Measurements from ENCODE around the gene ALG5. TPM values are rescaled to one million over a fixed set of nuclear protein-coding genes. Genes with fewer than 3 reads are reported as not detected.

ALG5 gene
- total RNA-seq, 1 donor from 2014 or later, result 28.1 TPM

DNA sequence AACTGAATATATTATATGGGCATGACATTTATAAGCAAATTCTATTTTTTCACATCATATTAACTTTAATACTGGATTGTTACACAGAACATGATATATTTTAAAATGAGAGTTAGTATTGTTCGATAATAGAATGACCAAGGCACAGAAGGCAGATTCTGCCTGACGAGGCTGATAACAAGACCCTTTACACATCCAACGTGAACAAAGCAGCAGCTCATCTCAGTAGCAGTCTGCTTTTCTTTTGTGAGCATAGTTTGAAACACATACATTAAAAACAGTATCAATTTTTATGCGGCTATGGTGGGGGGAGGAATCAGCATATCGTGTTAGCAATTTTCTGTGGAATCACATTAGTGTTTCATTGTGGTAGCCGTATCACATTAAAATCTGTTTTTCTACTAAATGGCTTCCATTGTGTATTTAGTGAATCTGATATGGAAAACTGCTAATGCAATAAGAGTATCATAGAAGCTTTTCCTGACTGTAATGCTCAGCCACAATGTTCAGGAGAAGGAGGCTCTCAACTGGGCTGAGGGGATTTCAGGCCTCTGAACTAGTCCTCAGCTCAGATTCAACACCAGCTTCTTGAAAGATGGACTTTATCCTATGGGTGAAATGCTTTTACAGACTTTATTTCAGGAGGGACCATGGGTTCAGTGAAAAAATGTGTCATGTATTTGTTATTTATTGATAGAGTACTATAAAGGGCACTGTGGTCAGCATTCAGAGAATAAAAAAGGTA lies 83.1 kb downstream of the ALG5 start:
- no peak for DNase-seq (ENCODE audit: low read depth)

- no peak for DNase-seq (ENCODE audit: low read depth)
Observed at GRCh38 chr13:36915106-36915505, 84.0 kb downstream of the ALG5 start.

DNA sequence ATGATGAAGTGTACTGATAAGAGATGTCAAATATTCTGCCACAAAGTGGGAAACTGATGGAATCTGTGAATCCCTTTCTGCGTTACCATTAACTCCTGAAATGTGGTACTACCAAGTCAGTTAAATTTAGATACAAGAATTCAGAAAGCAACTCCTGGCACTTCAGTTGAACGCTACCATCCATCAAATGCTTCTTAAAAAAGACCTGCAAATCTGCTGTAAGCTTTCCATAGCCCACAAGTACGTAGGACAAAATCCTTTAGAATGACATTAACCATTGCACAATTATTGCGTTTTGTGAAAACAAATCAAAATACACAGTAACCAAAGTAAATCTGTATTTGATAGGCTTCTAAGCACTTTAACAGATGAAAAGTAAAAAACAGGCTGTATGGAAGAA lies 84.5 kb downstream of the ALG5 start:
- no peak for DNase-seq (ENCODE audit: low read depth)

DNA sequence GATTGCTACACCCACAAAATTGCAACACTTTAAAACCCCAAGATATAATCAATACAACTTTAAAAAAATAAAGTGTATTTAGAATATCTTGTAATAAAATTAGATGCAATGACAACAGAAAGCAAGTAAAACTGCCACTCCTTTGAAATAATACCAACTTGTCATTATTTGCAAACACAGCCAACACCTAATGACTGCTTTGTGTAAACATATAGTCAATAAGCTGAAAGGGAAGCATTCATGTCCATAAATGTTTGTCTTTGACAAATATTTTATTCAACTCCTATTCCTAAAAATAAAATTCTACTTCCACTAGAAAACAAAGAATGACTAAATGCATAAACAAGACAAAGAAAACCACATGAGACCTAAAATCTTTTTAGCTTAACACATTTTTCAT lies 85.7 kb downstream of the ALG5 start:
- DNase-seq (ENCODE audit: low read depth), result no peak

DNA sequence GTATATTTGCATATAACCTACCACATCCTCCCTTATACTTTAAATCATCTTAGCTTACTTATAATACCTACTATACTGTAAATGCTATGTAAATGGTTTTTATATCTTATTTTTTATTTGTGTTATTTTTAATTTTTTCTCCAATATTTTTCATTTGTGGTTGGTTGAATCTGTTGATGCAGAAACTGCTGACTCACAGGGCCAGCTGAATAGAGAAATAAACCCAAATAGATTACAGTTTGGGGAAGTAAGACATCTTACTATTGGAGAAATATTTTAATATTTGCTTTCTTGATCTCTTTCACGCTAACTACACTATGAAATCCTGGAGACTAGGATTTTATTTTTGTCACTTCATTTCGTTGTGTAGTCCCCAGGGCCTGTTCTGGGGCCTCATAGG lies 86.2 kb downstream of the ALG5 start:
- peak; percentile 20 for DNase-seq (ENCODE audit: low read depth)

GRCh38 chr13:36912369-36912768 lies 86.8 kb downstream of the ALG5 start:
- no peak for DNase-seq (ENCODE audit: low read depth)

- no peak for DNase-seq (ENCODE audit: low read depth)
Observed at GRCh38 chr13:36910545-36910944, 88.6 kb downstream of the ALG5 start.

DNA sequence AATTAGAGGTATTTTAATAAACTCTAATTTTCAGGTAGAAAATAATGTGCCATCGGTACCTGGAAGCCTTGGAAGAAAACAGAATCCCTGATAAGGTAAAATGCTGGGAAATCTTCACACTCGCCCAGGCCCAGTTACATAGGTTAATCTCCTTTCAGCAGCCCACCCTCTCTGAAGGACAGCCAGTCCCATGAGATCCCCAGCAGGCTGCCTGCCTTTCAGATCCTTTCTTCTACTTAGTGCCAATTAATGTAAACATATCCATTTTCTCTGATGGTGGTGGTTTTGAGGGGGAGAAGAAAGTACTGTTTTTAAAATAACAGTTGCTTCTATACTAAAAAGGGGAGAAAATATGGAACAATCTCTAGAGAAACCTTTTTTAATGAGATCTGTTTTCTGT lies 91.3 kb downstream of the ALG5 start:
- DNase-seq (ENCODE audit: low read depth), result no peak

DNA sequence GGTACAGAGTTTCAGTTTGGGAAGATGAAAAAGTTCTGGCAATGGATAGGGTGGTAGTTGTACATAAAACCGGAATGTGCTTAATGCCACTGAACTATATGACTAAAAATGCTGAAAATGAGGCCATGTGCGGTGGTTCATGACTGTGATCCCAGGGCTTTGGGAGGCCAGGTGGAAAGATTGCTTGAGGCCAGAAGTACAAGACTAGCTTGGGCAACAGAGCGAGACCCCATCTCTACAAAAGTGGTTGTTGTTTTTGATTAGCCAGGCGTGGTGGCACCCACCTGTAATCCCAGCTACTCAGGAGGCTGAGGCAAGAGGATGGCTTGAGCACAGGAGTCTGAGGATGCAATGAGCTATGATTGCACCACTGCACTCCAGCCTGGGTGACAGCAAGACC lies 91.9 kb downstream of the ALG5 start:
- DNase-seq (ENCODE audit: low read depth), result no peak

GRCh38 chr13:36905944-36906343 lies 93.2 kb downstream of the ALG5 start:
- no peak for DNase-seq (ENCODE audit: low read depth)

DNA sequence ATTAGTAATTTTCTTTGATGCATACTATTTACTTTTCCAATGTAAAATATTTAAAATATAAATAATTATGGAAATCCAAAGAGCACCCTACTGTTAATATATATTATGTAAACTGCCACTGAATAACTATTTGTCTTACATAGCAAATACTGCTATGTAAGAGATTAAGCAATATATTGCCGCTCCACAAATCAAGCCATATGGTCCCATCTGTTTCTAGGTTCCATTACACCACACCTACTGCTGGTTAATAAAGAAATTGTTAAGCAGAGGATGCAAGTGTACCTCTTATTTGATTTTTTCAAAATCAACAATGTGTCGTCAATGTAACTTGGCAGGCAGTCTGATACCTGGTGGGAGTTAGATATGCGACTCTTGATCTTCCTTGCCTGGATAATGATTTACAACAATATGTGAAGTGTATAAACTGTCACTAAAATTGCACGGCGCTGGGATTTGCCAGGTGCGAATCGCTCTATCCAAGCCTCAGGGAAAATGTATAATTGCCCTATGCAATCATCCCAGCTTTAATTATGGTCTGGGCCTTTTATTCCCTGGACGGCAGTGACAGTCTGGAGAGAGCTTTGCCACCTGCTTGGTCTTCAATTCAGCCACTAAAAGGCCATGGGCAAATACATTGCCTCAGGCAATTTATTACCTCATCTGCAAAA lies 95.1 kb downstream of the ALG5 start:
- DNase-seq (ENCODE audit: low read depth), result no peak

Other genes with a start within 250 kb of the ALG5 start
- 1.9 and 2.1 TPM in 2 replicates for gene RFXAP, start 180.1 kb downstream of the ALG5 start, total RNA-seq
- 1.4 and 1.7 TPM in 2 replicates for gene SMAD9, start 79.1 kb downstream of the ALG5 start, total RNA-seq
- 23.8 TPM in 2 replicates for gene EXOSC8, start 1.4 kb upstream of the ALG5 start, total RNA-seq
- 58.0 and 59.2 TPM in 2 replicates for gene SUPT20H, start 60.3 kb upstream of the ALG5 start, total RNA-seq
- not detected in 2 replicates for gene CSNK1A1L, start 106.3 kb upstream of the ALG5 start, total RNA-seq

All from myocyte (in vitro differentiated cells).